Stimulated activated CD4-positive, alpha-beta T cell treated with anti-CD3 and anti-CD28 coated beads, TNF-alpha, amount 100 ng/mL, for 1 hour (primary cell): ENCODE data around the gene SFXN5.

Experiments used
- DNase-seq, 3 donors: peaks; one replicate each; pipeline ENCODE4 v3.0.0-alpha.2; 2020; ENCODE audit warnings: low read depth in 3 of 3, low spot score in 1 of 3

The SFXN5 gene

DNA sequence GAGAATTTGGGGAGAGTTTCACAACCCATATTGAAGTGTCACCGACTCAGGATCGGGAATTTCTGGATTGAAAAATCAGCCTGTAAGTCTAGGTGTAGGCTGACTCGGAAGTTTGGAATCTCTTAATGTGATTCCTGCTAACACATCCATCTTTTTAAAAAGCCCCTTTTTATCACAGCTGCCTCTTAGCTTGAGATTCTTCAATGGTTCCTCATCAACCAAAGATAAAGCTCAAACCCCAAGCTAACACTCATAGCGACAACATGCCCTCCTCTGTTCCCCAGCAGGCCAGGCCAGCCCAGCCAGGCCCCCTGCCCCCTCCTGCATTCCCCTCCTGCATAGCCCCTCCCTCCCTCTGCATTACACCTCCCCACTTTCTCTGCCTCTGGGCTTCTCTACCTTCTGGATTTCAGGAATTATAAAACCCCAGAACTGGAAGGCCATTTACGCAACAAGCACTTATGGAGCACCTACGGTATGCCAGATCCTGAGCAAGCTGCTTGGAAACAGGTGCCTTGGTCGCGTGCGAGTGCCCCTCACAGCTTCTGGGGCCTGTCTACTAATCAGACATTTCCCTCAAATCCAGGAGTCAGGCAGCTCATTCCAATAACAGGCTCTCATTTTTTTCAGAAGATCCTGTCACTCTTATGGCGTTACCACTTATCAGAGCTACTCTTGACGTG is 90.8 kb downstream of the SFXN5 start:
- no peak for DNase-seq

- DNase-seq: no peak
These were observed 91.6 kb downstream of the SFXN5 start for GRCh38 chr2:72979896-72980295.

- no peak for DNase-seq
These were observed 96.5 kb downstream of the SFXN5 start for GRCh38 chr2:72975017-72975416.

DNA sequence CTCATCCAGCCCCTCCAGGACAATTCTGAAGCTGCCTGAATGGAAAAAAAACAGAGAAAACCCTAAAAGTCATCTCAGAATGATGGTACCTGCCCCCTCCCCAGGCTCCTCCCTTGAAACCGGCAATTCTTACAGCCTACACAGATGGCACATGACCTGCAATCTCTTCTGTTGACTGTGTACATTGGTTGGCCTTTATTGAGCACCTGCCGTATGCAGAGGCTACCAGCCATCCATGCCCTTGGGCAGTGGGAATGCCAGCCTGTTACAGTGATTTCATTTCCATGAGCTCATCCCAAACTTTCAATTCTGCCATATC is 97.1 kb downstream of the SFXN5 start:
- no peak for DNase-seq

DNA sequence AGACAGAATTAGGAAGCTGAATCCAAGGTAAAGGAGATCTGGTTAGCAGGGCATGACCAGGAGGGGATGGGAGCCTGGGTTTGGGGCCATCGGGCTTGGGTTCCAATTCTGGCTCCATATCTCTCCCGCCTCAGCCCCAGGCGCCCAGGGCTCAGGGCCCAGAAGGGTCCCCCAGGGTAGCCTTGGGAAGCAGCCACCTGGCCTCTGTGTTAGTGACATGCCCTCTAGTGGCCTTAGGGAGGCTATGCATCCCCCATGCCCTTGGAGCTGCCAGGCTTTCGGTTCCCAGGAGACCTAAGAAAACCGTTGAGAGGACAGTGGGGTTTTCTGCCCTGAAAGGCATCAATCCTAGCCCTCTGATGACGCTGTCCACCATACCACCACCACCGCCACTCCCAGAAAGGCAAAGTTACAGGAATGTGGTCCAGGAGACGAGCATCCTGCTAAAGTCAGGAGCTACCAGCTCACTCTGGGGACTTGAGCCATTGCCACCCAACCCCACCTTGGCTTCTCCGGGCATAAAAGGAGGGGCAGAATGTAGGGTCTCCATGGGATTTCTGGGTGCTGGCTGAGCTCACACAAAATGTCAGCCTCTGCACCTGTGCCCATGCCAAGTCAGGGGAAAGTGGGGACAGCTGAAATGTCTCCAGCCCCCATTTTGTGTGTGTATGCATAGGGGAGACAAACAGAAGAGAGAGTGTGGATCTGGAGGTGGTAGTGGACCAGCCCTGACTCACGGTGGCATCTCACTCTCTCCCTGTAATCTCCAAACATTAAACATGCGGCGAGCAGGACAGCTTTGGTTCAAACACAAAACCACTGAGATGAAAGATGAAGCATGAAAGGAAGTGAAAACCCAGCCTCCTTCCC is 97.7 kb downstream of the SFXN5 start:
- DNase-seq: no peak

GRCh38 chr2:72973137-72973535 is 98.4 kb downstream of the SFXN5 start:
- no peak for DNase-seq

- DNase-seq: no peak
These were observed 99.0 kb downstream of the SFXN5 start for GRCh38 chr2:72972352-72973136.

GRCh38 chr2:72971036-72971435 is 100.5 kb downstream of the SFXN5 start:
- no peak for DNase-seq

- no peak for DNase-seq
These were observed 101.8 kb downstream of the SFXN5 start for GRCh38 chr2:72969706-72970105.

- DNase-seq: no peak
These were observed 103.2 kb downstream of the SFXN5 start for GRCh38 chr2:72968286-72968685.

DNA sequence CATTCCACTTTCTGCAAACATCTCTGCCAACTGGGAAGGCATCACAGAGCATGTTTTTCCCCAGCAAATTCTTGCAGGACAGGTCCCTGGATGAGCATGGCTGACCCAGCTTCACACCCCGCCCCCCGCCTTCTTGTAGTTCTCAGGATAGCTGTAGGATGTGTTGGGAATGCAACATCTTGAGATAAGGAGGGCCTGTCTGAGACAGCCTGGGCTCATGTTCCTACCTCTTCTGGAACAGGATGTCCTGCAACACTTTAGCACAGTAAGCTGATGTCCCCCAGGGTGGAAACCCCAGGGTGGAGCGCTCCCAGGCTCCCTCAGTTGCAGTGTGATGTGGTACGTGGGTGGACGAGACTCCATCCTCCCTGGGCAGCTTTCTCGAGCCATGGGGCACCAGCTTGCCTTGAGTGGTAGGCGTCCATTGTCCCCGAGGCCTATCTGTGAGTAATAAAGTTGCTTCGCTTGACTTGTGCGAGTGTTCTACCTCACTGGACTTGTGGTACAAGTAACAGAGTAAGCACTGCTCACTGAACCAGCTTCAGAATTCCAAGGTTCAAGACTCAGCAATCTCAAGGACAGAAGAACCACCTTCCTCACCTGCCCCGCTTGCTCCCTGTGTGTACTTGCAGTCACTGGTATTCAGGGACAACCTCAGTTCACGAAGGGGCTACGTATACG is 105.6 kb downstream of the SFXN5 start:
- no peak for DNase-seq

GRCh38 chr2:72965016-72965415 is 106.5 kb downstream of the SFXN5 start:
- DNase-seq: no peak

- DNase-seq: no peak
These were observed 107.4 kb downstream of the SFXN5 start for GRCh38 chr2:72964146-72964525.

DNA sequence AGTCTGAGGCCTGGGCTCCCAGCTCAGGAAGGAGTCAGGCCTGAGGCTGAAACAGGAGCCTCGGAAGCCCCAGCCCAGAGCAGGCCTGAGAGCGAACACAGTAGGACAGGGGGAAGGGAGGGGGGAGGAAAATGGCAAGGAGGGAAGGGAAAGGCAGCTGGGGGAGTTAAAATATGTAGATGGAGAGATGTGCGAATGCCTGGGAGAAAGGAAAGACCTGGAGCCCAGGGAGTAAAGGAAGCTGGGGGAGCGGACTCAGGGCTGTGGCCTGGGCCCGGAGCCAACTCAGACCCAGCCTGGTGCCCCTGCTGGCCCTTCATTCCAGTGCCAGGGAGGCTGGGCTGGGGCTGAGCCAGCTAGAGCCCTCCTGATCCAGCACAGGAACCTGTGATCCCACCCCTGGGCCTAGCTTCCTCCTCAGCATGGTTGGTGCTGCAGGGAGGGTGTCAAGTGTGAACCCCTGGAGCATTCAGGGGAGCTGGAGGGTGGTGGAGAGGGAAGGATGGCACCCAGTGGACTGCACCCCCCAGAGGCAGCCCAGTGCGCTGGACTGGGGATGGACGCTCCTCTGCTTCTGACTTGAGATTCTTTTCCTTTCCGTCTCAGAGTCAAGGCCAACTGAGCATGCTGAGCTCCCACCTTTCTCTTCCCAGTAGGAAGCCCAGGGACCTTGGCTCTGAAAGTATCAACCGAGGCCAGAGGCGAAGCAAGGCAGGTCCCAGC is 107.9 kb downstream of the SFXN5 start:
- no peak for DNase-seq

GRCh38 chr2:72962911-72963310 is 108.6 kb downstream of the SFXN5 start:
- DNase-seq: no peak

DNA sequence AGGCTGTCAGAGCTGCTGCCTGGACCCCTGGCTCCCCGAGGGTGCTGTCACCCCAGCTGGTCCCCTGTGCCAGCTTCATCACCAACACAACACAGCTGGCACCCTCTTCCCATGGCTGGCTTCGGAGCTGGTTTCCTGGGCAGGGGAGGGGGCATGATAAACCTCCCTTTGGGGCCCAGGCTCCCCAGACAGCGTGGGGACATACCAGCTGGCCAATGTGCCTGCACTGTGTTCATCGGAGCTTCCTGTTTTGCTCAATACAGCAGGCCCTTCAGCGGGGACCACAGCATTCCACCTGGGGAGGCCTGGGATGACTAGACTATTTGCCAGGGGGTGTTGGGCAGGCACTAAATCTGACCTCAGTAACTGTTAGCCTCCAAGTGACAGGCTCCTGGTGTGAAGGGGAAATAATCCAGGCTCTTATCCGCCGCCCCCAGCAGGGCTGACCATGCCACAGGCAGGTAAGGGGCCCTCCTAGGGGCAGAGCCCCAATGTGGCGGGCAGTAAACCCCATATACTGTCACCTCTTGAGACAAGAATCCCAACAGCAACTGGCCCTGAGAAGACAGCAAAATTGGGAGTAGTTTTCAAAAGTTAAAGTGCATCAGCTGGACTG is 109.6 kb downstream of the SFXN5 start:
- no peak for DNase-seq

DNA sequence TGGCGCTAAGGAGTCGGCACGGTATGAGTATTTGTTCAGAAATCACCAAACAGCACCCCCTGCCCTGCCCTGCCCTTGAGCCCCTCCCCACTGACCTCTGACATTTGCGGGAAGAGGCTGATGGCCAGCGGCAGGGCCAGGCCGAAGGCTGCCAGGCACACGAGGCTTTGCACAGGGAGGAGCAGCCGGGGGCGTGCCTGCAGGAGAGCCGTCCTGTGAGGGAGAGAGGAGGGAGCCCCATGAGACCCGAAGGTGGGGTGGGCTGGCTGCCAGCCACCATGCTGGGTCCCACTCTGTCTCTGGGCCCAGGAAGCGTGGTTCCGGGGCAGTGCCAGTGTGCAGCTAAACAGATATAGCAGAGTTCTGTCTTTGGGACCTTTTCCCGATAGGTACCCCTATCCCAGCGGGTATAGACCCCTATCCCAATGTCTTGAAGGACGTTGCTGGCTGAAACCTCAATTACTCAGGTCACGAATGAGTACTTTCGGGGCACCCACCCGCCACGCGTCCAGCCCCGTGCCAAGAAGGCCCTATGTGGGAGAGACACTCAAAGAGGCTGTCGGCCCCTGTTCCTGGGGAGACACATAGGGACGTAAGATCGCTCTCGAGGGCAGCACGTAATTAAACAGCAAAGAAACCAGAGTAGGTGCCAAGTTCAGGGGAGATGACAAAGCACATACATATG is 110.3 kb downstream of the SFXN5 start:
- no peak for DNase-seq

DNA sequence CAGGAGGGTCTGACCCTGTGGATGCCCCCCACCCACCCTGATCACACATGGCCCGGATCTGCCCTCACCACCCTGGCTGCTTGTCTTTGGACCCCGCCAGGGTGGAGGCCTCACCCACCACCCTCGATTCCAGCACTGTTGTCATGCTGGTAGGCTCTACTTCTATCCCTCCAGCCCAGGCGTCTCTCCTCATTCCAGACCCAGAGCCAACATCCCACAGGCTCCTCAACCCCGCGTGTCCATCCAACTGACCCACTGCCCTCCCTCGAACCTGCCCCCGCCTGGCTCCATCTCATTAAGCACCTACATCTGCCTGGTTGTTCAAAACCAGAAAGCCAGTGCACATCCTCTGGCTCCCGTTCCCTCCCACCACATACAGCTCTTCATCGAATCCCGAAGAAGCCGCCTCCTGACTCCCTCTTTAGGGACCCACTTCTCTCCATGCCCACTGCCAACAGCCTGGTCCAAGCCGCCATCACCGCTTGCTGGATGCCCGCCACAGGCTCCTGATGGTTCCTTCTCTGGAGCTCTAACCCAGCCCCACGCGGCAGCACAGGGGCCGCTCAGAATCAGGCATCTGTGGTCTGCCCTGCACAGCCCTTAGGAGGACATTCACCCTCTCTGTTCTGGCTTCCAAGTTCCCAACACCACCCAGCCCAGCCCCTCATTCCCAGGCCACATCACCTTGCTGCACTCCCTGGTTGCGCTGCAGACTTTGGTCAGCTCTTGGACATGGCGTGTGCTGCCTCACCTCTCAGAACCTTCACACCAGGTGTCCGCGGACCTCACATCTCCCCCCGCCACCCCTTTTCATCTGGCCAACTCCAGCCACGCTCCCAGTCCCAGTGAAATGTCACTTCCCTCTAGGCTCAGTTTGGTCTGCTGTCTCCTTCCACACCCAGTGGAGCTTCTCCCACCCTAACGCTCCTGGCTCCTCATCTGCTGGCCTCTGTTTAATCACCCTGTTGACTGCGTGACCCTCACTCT is 111.2 kb downstream of the SFXN5 start:
- no peak for DNase-seq

DNA sequence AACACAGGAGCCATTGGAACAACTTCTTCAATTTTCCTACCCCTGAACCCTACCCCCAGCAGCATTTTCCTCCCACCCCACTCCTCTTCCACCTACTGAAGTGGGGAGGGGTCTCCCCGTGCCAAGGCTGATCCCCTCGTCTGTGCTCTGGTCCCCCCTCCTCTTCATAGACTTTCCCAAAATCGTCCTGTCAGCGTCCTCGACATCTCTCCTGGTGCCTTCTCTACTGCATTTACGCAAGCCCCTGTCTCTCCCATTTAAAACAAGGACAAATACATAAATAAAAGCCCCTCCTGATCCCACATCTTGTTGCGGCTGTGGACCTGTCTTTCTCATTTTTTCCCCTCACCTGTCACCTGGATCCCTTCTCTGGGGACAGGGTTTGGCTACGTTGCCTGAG is 112.0 kb downstream of the SFXN5 start:
- DNase-seq: no peak
